Stimulated activated CD8-positive, alpha-beta memory T cell treated with anti-CD3 and anti-CD28 coated beads, Interleukin-7, amount 100 ng/mL, for 48 hours (primary cell): ENCODE data around the gene ABCA10.

Experiments used
- DNase-seq, 2 donors: peaks; one replicate each; pipeline ENCODE4 v3.0.0-alpha.2; 2020; ENCODE audit warnings: low read depth in 1 of 2; ENCODE audit errors: extremely low read depth in 1 of 2

Gene ABCA10

DNA sequence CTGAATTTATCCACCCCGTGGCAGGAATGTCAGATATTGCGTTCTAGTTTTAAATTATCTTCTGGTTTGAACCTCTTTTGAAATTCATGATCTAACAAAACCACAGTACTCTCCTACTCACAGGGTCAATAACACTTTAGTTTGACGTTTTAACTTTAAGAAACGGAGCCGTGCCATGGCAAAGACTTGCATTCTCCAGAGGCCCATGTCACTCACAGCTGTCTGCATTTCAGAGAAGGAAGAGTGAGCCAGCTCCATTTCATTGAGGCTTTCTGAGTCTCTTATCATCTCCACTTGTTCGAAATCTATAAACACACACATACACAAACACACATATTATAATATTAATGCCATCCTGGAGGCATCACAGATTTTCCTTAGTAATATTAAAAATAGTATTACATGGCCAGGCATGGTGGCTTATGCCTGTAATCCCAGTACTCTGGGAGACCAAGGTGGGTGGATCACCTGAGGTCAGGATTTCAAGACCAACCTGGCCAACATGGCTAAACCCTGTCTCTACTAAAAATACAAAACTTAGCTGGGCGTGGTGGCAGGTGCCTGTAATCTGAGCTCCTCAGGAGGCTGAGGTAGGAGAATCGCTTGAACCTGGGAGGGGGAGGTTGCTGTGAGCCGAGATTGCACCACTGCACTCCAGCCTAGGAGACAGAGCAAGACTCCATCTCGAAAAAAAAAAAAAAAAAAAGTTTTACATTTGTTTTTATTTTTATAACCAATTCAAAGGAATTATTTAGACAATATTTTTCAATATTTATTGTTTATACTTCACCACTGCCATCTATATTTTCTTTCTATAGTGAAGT, 122.5 kb downstream of the ABCA10 start:
- DNase-seq, result no peak

GRCh38 chr17:69103557-69104233, 124.9 kb downstream of the ABCA10 start:
- no peak for DNase-seq

GRCh38 chr17:69098625-69099024, 130.0 kb downstream of the ABCA10 start:
- no peak for DNase-seq
